ENCODE results near the gene DLL1. TPM values are rescaled to one million over a fixed set of nuclear protein-coding genes. Genes with fewer than 3 reads are reported as not detected.

DLL1 gene
- total RNA-seq, 2 experiments from 2014 or later = not detected

DNA sequence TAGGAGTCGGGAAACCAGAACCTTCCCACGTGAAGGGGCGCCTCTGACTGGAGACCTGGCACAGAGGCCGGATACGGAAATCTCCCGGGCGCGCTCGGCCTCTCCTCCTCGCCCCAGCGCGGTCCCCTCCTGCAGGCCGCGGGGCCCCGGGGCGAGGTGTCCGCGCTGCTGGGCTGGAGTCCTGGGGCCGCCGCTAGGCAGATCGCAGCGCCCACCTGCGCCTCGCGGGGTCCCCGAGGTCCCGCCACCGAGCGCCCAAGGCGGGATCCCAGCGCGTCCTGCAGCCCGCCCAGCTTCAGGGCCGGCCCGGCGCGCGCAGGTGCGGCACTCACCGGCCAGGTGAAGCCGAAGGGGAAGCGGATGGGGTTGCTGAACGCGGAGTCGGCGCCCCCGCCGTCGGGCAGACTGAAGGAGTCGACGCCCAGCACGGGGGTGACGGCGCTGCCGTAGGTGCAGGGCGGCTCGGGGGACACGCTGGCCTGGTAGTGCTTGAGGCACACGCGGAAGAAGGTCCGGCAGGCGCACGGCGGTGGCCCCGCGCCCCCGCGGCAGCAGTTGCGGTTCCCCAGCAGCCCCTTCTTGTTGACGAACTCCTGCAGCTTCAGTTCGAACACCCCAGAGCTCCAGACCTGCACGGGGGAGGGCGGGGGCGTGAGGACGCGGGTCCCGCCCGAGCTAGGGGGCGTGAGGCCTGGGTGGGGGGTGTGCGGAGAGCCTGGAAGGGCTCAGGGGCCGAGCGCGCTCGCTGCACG, 1.5 kb downstream of the DLL1 start:
- Histone ChIP-seq H3K9me3 (ENCODE audit: low read length) (no peaks in the 10 kb centered on the region), H4K20me1 (ENCODE audit: insufficient read depth, low read length) (0 out of 2 replicates have a peak, but pooled peaks cover 5% of the 10 kb centered on the region), H3K4me2 (ENCODE audit: low read length) (no peak overlapping the region), H2AFZ (ENCODE audit: low read length) (no peak overlapping the region), H3K79me2 (ENCODE audit: insufficient read depth, low read depth, low read length) (no peaks in the 10 kb centered on the region), H3K9me2 (ENCODE audit: insufficient read depth, low read length) (no peaks in the 10 kb centered on the region), H3K27ac (ENCODE audit: low read depth, low read length, poor library complexity, severe bottlenecking) (no peak overlapping the region), H3K4me1 (ENCODE audit: insufficient read depth, low read length, poor library complexity, severe bottlenecking) (no peaks in the 10 kb centered on the region), H3K36me3 (ENCODE audit: insufficient read depth, low read length) (no peaks in the 10 kb centered on the region), H3K4me3 (ENCODE audit: low read depth, low read length, poor library complexity, severe bottlenecking) (no peak overlapping the region)
- BruUV-seq (replicated peaks) = no TSS peak
- DNase-seq (ENCODE audit: low spot score) = no peak
- TF ChIP-seq, protein P1, sequence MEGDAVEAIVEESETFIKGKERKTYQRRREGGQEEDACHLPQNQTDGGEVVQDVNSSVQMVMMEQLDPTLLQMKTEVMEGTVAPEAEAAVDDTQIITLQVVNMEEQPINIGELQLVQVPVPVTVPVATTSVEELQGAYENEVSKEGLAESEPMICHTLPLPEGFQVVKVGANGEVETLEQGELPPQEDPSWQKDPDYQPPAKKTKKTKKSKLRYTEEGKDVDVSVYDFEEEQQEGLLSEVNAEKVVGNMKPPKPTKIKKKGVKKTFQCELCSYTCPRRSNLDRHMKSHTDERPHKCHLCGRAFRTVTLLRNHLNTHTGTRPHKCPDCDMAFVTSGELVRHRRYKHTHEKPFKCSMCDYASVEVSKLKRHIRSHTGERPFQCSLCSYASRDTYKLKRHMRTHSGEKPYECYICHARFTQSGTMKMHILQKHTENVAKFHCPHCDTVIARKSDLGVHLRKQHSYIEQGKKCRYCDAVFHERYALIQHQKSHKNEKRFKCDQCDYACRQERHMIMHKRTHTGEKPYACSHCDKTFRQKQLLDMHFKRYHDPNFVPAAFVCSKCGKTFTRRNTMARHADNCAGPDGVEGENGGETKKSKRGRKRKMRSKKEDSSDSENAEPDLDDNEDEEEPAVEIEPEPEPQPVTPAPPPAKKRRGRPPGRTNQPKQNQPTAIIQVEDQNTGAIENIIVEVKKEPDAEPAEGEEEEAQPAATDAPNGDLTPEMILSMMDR (conservative IDR thresholded peaks at IDR 0.05; ENCODE audit: low read length) = no peak
- no peak for TF ChIP-seq EZH2phosphoT487 (IDR thresholded peaks at IDR 0.05; ENCODE audit: borderline replicate concordance, low read depth, low read length)
- POLR2A ChIA-PET = no interaction called here
- intact Hi-C loops (cut with micrococcal nuclease; ENCODE audit: unreplicated experiment) = no loop called here
- CTCF ChIA-PET (ENCODE audit: unreplicated experiment) = no interaction called here

DNA sequence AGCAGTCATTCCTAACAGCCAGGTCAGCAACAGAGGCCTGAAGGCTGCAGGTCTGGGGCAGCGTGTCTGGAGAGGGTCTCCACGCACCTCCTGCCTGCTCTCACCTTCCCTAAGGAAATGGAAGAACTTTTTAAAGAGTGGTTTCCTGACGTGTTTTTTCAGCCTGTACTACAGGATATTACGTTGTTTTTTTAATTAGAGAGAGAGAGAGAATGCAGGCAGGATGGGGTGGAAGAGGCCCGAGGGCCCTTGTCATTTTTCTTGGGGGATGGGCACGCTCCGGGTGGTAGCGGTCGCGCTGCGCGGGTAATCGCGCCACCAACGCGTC, 2.1 kb downstream of the DLL1 start:
- no TSS peak for BruUV-seq (replicated peaks)
- DNase-seq (ENCODE audit: low spot score) = no peak
- H3K9me2 ChIP-seq (ENCODE audit: insufficient read depth, low read length) = no peaks in the 10 kb centered on the region
- intact Hi-C loops (cut with micrococcal nuclease; ENCODE audit: unreplicated experiment) = no loop called here
- H3K4me3 ChIP-seq (ENCODE audit: low read depth, low read length, poor library complexity, severe bottlenecking) = no peak overlapping the region
- H3K4me1 ChIP-seq (ENCODE audit: insufficient read depth, low read length, poor library complexity, severe bottlenecking) = no peaks in the 10 kb centered on the region
- no peaks in the 10 kb centered on the region for H3K79me2 ChIP-seq (ENCODE audit: insufficient read depth, low read depth, low read length)
- H3K27ac ChIP-seq (ENCODE audit: low read depth, low read length, poor library complexity, severe bottlenecking) = no peak overlapping the region
- no peak overlapping the region for H2AFZ ChIP-seq (ENCODE audit: low read length)
- H3K36me3 ChIP-seq (ENCODE audit: insufficient read depth, low read length) = no peaks in the 10 kb centered on the region
- no peak overlapping the region for H3K4me2 ChIP-seq (ENCODE audit: low read length)
- TF ChIP-seq, protein P1 (conservative IDR thresholded peaks at IDR 0.05; ENCODE audit: low read length) = no peak
- no peak for TF ChIP-seq EZH2phosphoT487 (IDR thresholded peaks at IDR 0.05; ENCODE audit: borderline replicate concordance, low read depth, low read length)
- H4K20me1 ChIP-seq (ENCODE audit: insufficient read depth, low read length) = 0 out of 2 replicates have a peak, but pooled peaks cover 5% of the 10 kb centered on the region
- ChIA-PET POLR2A (no interaction called here), CTCF (ENCODE audit: unreplicated experiment) (no interaction called here)
- H3K9me3 ChIP-seq (ENCODE audit: low read length) = no peaks in the 10 kb centered on the region

DNA sequence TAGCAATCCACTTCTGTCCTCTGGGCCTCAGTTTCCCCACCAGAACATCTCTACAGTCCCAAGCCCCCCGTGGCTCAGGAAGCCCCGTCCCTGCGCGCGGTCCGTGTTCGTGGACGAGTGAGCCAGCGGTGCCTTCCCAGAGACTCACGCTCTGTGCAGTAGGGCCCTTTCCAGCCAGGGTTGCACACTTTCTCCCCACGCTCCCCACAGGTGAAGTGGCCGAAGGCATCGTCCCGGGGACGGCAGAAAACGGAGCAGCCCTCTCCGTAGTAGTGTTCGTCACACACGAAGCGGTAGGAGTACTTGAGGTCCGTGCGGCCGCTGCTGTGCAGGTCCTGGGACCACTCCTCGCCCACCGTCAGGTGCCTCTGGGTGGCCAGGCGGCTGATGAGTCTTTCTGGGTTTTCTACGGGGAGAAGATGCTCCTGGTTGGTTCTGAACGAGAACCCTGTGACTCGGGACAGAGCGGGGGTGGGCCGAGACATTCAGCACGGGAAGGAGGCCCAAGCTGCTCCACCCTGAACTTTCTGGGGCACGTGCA, 2.7 kb downstream of the DLL1 start:
- H3K27ac ChIP-seq (ENCODE audit: low read depth, low read length, poor library complexity, severe bottlenecking) = no peak overlapping the region
- TF ChIP-seq EZH2phosphoT487 (IDR thresholded peaks at IDR 0.05; ENCODE audit: borderline replicate concordance, low read depth, low read length) = no peak
- TF ChIP-seq, protein P1 (conservative IDR thresholded peaks at IDR 0.05; ENCODE audit: low read length) = no peak
- intact Hi-C loops (cut with micrococcal nuclease; ENCODE audit: unreplicated experiment) = no loop called here
- 0 out of 2 replicates have a peak, but pooled peaks cover 5% of the 10 kb centered on the region for H4K20me1 ChIP-seq (ENCODE audit: insufficient read depth, low read length)
- POLR2A ChIA-PET = no interaction called here
- CTCF ChIA-PET (ENCODE audit: unreplicated experiment) = no interaction called here
- no peaks in the 10 kb centered on the region for H3K79me2 ChIP-seq (ENCODE audit: insufficient read depth, low read depth, low read length)
- no peak overlapping the region for H2AFZ ChIP-seq (ENCODE audit: low read length)
- H3K4me3 ChIP-seq (ENCODE audit: low read depth, low read length, poor library complexity, severe bottlenecking) = no peak overlapping the region
- DNase-seq (ENCODE audit: low spot score) = no peak
- no TSS peak for BruUV-seq (replicated peaks)
- H3K9me2 ChIP-seq (ENCODE audit: insufficient read depth, low read length) = no peaks in the 10 kb centered on the region
- H3K4me1 ChIP-seq (ENCODE audit: insufficient read depth, low read length, poor library complexity, severe bottlenecking) = no peaks in the 10 kb centered on the region
- no peak overlapping the region for H3K4me2 ChIP-seq (ENCODE audit: low read length)
- no peaks in the 10 kb centered on the region for H3K9me3 ChIP-seq (ENCODE audit: low read length)
- H3K36me3 ChIP-seq (ENCODE audit: insufficient read depth, low read length) = no peaks in the 10 kb centered on the region

Measured in OCI-LY7 (cell line).